Heart left ventricle (tissue), 13 donors: Measurements from ENCODE around the gene PAF1.

Experiments used
- CTCF ChIP-seq, 12 donors: fragments of 200-600 bp; sonication (generic) in 4 of 12; IDR thresholded peaks; one replicate each; pipeline versions ENCODE4 v1.5.0 to v1.8.0; 2018 to 2022; ENCODE audit warnings: antibody characterized with exemption in 12 of 12, mild to moderate bottlenecking in 5 of 12
- POLR2A ChIP-seq, 2 donors: fragments of 450-650 bp; IDR thresholded peaks; one replicate each; pipeline ENCODE4 v1.6.1; 2017; ENCODE audit warnings: antibody characterized with exemption in 2 of 2, mild to moderate bottlenecking in 2 of 2, moderate library complexity in 2 of 2
- donor health status: ischemic (EF 13 %, LVEDD 7.1; RV severe dilation, severe dysfunction).
- donor health status: DM: no; HTN: yes; CAD: no.
- donor health status: DM: no; HTN: no; CAD: no.
- donor health status: ischemic (EF 25% LVEDD 6.9; RV normal size, moderate dysfunction).
- donor health status: ischemic (EF 25% LVEDD 5.7; RV mildly dilated, moderate dysfunction).
- donor health status: ischemic (EF 35%, LVEDD 5.7; RV mildly dilated, moderate dysfunction).
- donor health status: nonischemic (EF 11% LVEDD 7.7; RV severe dilation, severe dysfunction).
- donor health status: DM: yes; HTN: yes; CAD: no.
- donor health status: PGD.
- donor health status: ischemic (EF 29% LVEDD 5.4; RV normal size, mild dysfunction).
- donor health status: nonischemic (EF 23%, LVEDD 6.1; RV moderate dilation, normal function).

GRCh38 chr19:39356647-39357046 is 34.3 kb downstream of the PAF1 start:
- TF ChIP-seq CTCF (IDR thresholded peaks at IDR 0.05) (no peak), POLR2A (IDR thresholded peaks at IDR 0.05) (no peak)
